Activated naive CD8-positive, alpha-beta T cell treated with anti-CD3 and anti-CD28 coated beads for 36 hours (primary cell): ENCODE data around the gene AGRN. TPM values are rescaled to one million over a fixed set of nuclear protein-coding genes. Genes with fewer than 3 reads are reported as not detected.

Experiments
- DNase-seq: peaks from one replicate; pipeline ENCODE4 v3.0.0; 2021
- H3K27ac Mint-ChIP-seq: one replicate; pipeline ENCODE4 v1.8.0; 2022; ENCODE audit warnings: mild to moderate bottlenecking, moderate library complexity, mixed read lengths
- H3K27me3 Mint-ChIP-seq: one replicate; pipeline ENCODE4 v1.8.0; 2022; ENCODE audit warnings: mild to moderate bottlenecking, mixed read lengths
- H3K36me3 Mint-ChIP-seq: one replicate; pipeline ENCODE4 v1.8.0; 2021; ENCODE audit warnings: mild to moderate bottlenecking, mixed read lengths
- H3K4me1 Mint-ChIP-seq: one replicate; pipeline ENCODE4 v1.8.0; 2021; ENCODE audit warnings: mixed read lengths
- H3K4me3 Mint-ChIP-seq: one replicate; pipeline ENCODE4 v1.8.0; 2022; ENCODE audit warnings: mild to moderate bottlenecking, moderate library complexity, mixed read lengths
- H3K9me3 Mint-ChIP-seq: one replicate; pipeline ENCODE4 v1.8.0; 2022; ENCODE audit warnings: mixed read lengths
- total RNA-seq, 2 experiments: library from RNA; stranded (reverse); gene quantifications; one replicate each; pipeline ENCODE4 v1.2.3, GENCODE V29; 2021

AGRN gene
- total RNA-seq, 2 experiments from 2014 or later = 30.4 to 30.5 TPM

DNA sequence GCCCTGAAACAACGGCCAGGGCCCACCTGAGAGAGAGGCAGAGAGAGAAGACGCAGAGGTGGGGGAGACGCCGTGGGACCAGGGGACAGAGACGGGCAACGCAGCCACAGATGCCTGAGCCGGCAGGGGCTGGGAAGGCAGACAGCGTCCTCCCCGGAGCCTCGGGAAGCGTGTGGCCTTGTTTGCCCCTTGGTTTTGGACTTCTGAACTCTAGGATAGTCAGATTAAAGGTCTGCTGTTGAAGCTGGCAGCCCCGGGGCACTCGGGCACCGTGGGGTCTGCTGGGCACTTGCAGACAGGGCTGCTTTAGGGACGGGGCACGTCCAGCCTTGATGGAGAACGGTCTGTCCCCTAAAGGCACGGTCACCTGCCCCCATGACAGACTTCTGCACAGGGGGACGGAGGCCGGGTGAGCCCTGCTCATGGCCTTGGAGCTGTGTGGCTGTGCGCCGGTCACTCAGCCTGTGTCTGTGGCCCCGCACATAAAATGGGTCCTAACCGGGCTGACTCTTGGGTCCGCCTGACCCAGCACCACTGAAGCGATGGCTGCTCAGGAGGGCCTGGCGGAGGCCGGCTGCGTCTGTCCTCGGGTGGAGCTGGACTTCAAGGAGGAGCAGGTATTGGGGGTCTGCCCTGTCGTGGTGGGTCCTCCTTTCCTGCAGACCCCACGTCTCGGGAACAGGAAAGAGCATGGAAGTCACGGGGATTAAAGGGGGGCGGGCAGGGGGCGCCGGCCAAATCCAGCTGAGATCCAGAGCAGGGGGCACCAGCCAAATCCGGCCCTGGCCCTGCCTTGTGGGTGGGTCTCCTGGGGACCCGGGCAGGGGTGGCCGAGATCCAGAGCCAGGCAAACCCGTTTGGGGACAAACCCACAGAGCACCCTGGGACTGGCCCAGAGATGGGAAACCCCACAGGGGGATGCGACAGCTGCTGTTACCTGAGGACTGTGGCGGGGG lies 63.8 kb downstream of the AGRN start:
- Mint-ChIP-seq H3K9me3 (no peaks in the 10 kb centered on the region), H3K36me3 (peaks cover 1% of the 10 kb centered on the region), H3K27ac (no peak overlapping the region), H3K27me3 (no peaks in the 10 kb centered on the region), H3K4me3 (no peak overlapping the region), H3K4me1 (peaks cover 3% of the 10 kb centered on the region)
- DNase-seq = peak; percentile 4

DNA sequence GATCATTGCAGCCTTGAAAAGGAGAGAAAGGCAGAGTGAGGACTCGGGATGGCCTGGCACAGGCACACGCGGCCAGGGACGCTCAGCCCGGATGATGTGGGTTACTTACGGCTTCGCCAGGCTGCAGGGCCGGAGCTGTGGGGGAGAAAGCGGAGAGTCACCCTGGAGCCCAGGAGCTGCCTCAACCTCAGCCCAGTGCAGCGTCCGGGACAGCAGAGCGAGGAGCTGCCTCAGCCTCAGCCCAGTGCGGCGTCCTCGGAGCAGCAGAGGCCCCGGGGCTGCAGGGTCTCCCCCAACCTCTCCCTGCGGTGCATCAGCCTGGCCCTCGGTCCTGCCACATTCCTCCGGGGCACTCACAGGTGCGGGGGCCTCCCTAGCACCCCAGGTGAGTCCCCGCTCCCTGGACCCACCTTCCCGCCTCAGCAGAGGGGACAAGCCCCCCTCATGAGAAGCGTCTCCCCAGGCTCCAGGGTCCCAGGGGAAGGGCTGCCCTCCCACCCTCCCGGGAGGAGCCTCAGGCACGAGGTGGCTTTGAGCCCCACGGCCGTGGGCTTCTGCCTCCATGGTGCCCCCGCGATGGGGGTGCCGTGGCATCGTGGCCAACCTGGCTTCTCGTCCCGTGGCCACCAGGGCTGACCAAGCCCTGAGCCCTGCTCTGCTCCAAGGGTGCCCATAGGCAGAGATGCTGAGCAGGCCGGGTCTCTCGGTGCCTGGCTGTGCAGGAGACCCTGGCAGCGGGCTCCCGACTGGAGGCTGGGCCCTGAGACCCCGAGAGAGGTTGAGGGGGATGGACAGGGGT lies 64.7 kb downstream of the AGRN start:
- Mint-ChIP-seq H3K4me3 (no peak overlapping the region), H3K27ac (no peak overlapping the region), H3K36me3 (peaks cover 1% of the 10 kb centered on the region), H3K4me1 (no peaks in the 10 kb centered on the region), H3K9me3 (no peaks in the 10 kb centered on the region), H3K27me3 (no peaks in the 10 kb centered on the region)
- DNase-seq = no peak

DNA sequence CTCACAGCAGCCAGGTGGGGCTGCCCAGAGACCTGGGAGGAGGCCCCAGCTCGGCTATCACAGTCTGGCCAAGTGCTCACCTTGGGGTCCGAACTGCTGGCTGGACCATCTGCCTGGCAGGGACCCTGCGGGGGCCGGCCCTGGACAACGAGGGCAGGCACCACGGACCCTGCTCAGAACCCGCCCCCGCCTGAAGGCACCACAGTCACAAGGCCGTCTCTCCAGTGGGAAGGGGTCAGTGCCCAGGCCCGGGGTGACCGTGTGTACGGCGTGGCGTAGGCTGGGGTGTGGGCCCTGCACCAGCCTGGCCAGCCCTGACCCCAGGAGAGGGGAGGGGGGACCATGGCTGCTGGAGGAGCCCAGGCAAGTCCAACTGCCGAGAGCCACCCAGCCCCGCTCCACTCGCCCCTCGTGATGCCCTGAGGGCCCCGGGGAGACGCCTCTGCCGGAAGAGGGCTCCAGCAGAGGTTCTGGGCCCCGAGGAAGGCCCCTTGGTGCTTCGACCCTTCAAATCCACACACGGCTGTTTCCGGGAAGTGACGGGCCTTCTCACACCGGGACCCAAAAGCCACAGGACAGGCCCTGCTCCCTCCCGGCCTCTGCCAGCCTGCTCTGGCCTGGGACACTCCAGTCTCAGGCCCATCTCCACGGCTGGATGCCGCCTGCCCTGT lies 65.4 kb downstream of the AGRN start:
- Mint-ChIP-seq H3K4me1 (no peaks in the 10 kb centered on the region), H3K9me3 (no peaks in the 10 kb centered on the region), H3K4me3 (no peak overlapping the region), H3K27ac (no peak overlapping the region), H3K27me3 (no peaks in the 10 kb centered on the region), H3K36me3 (peaks cover 1% of the 10 kb centered on the region)
- DNase-seq = no peak

DNA sequence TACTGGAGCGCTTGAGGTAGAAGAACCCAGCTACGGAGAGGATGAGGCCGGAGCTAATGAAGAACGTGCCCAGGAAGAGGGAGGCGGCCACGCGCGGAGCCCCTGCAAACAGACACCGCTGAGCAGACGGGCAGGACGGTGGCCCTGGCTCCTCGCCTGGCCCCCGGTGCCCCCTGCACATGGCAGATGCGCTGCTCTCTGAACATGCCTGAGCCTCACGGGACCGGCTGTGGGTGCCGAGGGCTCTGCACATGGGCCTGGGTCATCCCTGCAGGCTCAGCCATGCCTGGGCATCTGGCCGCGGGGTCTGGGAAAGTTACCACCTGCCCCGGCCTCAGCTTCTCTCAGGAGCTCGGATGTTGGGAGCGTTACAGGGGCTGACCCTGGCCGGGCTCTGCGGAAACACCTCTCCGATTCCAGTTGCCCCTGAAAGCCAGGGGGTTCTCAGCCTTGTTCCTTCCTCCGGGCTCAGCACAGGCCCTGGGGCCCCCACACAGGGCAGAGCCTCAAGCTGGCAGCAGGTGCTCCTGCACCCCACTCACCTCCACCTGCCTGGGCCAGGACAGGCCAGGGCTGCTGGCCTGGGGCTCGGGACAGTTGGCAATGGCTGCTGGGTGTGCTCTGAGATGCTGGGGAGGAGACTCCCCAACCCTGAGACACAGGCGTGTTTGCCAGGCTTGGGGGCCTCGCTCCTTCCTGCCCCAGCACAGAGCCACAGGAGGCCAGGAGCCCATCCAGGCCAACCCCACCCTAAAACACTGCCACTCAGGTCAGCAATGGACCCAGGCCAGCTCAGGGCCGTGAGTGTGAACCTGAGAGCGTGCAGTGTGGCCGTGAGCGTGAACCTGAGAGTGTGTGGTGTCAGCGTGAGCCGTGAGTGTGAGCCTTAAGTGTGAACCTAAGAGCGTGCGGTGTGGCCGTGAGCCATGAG lies 66.3 kb downstream of the AGRN start:
- H3K27me3 Mint-ChIP-seq = no peaks in the 10 kb centered on the region
- peaks cover 1% of the 10 kb centered on the region for H3K36me3 Mint-ChIP-seq
- H3K9me3 Mint-ChIP-seq = no peaks in the 10 kb centered on the region
- no peaks in the 10 kb centered on the region for H3K4me1 Mint-ChIP-seq
- DNase-seq = no peak
- peak overlapping the region; percentile 39 for H3K27ac Mint-ChIP-seq
- H3K4me3 Mint-ChIP-seq = no peak overlapping the region

DNA sequence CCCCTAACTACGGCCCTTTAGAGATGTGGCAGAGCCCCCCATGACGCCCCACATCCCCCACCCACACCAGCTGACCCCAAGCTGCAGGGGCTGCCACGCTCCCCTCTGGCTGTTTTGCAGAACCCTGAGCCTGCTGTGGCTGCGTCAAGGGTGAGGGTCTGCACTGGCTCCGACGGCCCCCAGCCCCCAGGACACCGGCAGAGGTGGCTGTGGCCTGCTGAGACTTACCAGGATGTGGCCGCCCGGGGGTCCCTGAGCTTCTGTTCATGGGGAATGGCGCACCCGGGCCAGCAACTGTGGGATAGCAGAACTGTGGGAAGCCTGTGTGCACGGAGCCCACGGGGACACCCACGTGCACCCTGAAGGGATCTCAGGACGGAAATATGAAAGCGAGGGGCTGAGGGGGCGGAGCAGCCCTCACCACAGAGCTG lies 67.0 kb downstream of the AGRN start:
- peak overlapping the region; percentile 31 for H3K27ac Mint-ChIP-seq
- peaks cover 5% of the 10 kb centered on the region for H3K36me3 Mint-ChIP-seq
- H3K4me3 Mint-ChIP-seq = no peak overlapping the region
- no peaks in the 10 kb centered on the region for H3K9me3 Mint-ChIP-seq
- H3K27me3 Mint-ChIP-seq = no peaks in the 10 kb centered on the region
- DNase-seq = no peak
- H3K4me1 Mint-ChIP-seq = no peaks in the 10 kb centered on the region

DNA sequence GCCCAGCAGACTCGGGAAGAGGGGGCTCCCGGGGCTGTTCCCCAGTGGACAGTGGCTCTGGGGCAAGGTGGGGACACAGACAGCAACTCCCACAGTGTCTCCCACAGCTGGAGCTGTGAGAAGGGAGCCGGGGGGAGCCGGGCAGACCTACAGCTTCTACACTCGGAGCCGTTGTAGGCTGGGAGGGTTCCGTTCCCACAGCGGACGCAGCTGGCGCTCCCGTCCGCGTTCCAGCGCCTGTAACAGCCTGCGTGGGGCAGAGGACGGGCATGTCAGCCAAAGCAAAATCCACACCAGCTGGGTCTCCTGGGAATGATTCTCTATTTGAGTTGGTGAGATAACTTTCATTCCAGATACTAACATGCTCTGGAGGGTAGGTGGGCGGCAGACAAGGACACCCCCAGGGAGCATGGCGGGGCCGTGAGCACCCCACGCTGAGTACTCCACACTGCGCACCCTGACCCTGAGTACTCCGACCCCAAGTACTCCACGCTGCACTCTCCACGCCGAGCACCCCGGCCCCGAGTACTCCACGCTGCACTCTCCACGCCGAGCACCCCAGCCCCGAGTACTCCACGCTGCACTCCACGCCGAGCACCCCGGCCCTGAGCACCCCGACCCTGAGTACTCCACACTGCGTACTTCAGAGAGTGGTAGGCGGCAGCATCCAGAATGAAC lies 67.6 kb downstream of the AGRN start:
- H3K4me3 Mint-ChIP-seq = no peak overlapping the region
- H3K27me3 Mint-ChIP-seq = no peaks in the 10 kb centered on the region
- no peak overlapping the region for H3K27ac Mint-ChIP-seq
- DNase-seq = no peak
- H3K36me3 Mint-ChIP-seq = peaks cover 5% of the 10 kb centered on the region
- no peaks in the 10 kb centered on the region for H3K9me3 Mint-ChIP-seq
- H3K4me1 Mint-ChIP-seq = no peaks in the 10 kb centered on the region

DNA sequence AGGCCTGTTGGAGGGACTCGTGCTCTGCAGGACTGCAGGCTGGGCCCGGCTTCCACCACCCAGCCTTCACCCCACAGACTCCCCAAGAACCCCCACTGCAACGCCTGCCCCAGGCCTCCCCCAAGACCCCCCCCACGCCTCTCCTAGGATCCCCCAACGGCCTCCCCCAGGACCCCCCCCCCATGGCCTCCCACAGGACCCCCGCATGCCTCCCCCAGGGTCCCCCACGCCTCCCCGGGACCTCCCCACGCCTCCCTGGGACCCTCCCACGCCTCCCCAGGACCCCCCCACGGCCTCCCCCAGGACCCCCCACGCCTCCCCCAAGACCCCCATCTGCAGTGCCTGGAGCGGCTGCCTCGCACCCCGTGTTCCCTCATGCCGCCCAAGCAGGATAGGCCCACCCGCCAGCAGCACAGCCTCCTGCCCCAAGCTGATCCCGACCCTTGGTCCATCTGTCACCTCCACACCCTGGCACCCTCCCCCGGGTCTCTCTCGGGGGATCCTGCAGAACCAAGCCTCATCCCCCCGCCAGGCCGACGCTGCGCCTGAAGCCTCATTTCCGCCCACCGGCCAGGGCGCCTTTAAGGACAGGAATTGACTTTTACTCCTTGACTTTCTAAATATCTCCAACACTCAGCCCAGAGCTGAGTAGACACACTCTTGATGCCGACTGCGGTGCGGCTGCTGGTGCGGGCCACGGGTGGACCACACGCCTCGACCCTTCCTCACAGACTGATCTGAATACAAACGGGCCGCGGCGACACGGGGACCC lies 68.3 kb downstream of the AGRN start:
- Mint-ChIP-seq H3K27ac (no peak overlapping the region), H3K27me3 (no peaks in the 10 kb centered on the region), H3K36me3 (peaks cover 8% of the 10 kb centered on the region), H3K4me1 (peaks cover 5% of the 10 kb centered on the region), H3K9me3 (no peaks in the 10 kb centered on the region), H3K4me3 (no peak overlapping the region)
- DNase-seq = no peak

DNA sequence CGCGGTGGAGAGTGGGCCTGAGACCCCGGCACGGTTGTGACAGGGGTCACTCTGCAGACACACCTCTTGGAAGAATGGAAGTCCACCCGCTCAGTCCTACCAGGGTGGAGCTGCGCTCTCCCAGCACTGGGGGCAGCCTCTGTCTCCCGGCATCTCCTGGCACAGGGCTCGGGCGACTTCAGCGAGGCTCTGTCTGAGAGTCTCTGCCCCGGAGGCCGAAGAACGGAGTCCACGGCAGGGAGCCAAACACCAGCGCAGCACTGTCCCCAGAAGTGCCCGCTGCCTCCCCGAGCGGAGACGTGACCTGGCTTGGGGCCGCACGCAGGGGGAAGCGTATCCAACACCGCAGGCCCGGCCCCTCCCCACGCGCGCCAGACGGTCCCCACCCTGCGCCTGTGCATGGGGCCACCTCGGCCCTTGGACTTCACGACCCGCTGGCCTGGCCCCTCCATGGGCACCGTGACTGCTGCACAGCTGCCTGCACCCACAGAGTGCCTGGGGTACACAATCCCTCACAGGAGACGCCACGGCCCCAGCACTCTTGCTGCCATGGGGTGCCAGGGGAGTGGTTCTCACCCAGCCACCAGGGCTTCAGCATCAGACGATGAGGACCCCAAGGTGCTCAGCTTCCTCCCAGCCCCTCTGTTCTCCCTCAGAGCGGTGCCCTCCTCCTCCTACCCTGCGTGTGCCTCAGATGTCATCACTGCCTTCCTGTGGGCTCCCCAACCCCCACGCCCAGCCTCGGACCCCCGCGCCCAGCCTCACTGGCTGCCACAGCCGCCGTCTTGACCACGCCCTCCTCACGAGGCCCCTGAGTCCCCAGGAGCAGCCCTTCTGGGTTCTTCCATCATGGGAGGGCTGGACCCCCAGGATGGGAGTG lies 69.1 kb downstream of the AGRN start:
- peaks cover 5% of the 10 kb centered on the region for H3K4me1 Mint-ChIP-seq
- peaks cover 8% of the 10 kb centered on the region for H3K36me3 Mint-ChIP-seq
- no peak overlapping the region for H3K4me3 Mint-ChIP-seq
- H3K27me3 Mint-ChIP-seq = no peaks in the 10 kb centered on the region
- H3K27ac Mint-ChIP-seq = no peak overlapping the region
- no peak for DNase-seq
- H3K9me3 Mint-ChIP-seq = no peaks in the 10 kb centered on the region

DNA sequence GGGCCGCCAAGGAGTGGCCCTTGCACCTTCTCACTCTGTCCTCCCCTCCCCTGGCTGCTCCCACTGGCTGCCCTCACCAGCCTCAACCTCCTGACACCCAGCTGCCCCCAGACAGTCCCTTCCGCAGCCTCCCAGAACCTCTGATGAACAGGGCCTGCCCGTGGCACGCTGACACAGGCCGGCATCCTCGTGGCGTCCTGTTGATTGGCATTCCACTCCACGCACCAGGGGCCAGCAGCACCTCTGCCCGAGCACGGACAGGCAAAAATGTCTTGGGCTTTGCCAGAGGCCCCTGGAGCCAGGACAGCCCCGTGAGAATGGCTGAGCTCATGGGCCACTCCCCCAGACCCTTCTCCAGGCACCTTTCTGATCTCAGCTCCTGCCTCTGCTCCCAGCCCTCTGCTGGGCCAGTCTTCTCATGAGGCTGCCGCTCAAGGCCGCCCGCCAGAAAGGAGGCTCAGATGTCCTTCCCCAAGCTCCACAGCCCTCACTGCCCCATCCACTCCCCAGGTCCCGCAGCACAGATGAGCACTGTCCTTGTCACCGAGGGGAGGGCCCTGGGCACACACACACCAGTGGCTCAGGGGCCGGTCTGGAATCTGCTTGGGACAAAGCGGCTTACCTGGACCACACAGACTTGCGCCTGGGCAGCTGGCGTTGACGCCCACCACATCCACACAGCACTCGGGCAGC lies 70.0 kb downstream of the AGRN start:
- Mint-ChIP-seq H3K9me3 (no peaks in the 10 kb centered on the region), H3K4me1 (peaks cover 5% of the 10 kb centered on the region), H3K4me3 (no peak overlapping the region), H3K27me3 (no peaks in the 10 kb centered on the region), H3K27ac (no peak overlapping the region), H3K36me3 (peaks cover 10% of the 10 kb centered on the region)
- no peak for DNase-seq

DNA sequence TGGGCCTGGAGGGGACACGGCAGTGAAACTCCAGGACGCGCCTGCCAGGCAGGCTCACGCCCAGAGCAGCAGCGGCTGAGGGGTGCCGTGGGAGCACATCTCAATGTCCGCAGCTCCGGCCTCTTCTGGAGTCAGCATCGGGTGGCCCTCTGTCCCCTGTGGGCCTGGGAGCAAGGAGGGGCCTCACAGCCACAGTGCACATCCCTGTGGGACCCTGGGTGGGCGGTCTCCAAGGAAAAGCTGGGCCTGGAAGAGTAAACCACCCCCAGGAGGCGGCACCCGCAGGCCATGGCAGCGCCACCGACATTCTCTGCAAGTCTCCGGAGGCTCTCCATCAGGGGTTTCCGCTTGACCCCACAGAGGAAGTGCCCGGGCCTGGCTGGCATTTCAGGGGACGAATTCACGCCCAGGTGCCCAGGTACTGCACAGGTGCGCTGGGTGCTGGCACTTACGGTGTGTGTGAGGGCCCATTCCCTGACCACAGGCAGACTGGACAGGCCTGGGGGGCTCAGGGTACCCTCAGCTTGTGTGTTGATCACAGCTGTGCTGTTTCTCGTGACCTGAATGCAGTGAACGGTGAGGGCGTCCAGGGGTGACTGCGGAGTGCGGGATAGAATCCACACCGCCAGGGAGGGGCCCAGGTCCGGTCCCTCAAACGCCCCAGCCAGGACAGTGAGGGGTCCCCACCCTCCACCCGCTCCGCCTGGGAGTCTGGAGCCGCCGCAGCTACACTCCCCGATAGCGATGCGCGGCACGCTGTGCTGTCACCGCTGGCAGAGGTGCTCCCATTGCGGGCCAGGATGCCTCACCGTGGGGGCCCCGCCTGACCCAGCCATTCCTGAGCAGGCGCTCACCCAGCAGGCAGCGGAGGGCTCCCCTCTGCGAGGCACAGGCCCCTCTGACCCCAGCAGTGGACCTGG lies 70.8 kb downstream of the AGRN start:
- Mint-ChIP-seq H3K4me1 (peaks cover 5% of the 10 kb centered on the region), H3K9me3 (peaks cover 4% of the 10 kb centered on the region), H3K27me3 (no peaks in the 10 kb centered on the region), H3K36me3 (peaks cover 17% of the 10 kb centered on the region), H3K4me3 (no peak overlapping the region), H3K27ac (no peak overlapping the region)
- DNase-seq = no peak

DNA sequence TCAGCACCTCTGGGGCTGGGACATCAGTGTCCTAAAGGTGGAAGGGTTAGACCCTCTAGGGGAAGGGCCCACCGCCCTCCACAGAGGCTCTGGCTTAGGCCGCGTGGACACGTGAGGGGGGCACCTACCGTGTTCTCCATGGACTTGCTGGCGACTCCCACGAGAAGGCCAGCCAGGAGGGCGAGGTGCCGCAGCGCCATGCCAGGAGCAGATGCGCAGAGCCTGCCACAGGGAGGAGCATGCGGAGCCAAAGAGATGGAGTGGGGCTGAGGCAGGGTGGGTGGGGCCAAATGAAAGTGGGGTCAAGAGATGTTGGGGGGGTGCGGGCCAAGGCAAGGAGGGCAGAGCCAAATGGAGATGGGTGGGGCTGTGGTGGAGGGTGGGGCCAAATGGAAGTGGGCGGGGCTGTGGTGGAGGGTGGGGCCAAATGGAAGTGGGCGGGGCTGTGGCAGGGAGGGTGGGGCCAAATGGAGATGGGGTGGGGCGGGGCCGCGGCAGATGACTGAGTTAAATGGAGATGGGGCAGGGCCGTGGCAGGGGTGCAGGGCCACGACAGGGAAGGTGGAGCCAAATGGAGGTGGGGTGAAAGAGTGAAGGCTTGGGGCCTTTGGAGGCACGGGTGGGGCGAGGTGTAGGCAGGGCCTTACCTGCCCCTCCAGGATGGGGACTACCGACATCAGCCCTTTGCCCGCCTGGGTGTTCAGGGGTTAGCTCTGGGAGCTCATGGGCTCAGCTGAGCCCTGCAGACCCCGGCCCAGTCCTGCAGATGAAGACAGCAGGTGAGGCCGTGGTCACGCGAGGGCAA lies 71.6 kb downstream of the AGRN start:
- H3K4me1 Mint-ChIP-seq = peaks cover 5% of the 10 kb centered on the region
- no peak overlapping the region for H3K4me3 Mint-ChIP-seq
- no peak for DNase-seq
- no peak overlapping the region for H3K27ac Mint-ChIP-seq
- no peaks in the 10 kb centered on the region for H3K27me3 Mint-ChIP-seq
- H3K36me3 Mint-ChIP-seq = peaks cover 20% of the 10 kb centered on the region
- H3K9me3 Mint-ChIP-seq = peaks cover 6% of the 10 kb centered on the region
